ENCODE data around the gene FMN1.
A peak's percentile ranks its signal among the peaks of the same experiment; 100 is the strongest.

The FMN1 gene

DNA sequence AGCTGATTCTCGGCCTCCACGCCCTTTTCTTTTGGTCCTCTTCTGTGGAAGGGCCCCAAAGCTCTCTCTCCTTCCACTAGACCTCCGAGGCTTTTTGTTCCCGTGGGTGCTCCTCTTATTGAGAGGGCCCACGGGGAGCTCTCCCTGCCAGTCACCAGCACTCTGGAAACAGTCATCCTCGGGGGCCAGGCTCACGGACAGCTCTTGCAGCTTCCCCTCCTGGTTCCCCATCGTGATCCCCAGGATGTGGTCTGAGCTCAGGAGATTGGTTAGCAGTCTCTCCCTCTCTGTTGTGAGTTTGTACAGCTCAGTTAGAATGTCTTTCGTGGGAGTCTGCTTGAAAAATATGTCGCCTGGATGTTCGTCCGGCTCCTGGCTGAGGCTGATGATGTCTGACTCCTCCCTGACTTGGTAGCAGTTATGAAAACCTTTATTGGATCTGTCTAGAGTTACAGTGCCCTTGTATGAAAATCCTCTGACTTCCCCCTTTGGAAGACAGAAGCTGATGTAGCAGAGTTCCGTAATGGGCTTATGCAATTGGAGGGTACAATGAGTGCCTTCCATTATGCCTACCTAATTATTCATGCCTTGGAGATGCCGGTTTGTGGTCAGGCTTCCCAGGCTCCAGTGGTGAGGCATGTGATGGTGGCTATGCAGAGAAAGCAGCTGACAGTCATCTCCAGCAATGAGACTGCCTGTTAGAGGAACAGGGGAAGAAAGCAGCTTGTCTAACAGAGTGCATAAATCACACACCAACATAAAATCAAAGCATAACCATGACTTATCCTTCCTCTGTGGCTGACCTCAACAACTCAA lies 40.0 kb downstream of the FMN1 start:
- DNase-seq, result no peak

DNA sequence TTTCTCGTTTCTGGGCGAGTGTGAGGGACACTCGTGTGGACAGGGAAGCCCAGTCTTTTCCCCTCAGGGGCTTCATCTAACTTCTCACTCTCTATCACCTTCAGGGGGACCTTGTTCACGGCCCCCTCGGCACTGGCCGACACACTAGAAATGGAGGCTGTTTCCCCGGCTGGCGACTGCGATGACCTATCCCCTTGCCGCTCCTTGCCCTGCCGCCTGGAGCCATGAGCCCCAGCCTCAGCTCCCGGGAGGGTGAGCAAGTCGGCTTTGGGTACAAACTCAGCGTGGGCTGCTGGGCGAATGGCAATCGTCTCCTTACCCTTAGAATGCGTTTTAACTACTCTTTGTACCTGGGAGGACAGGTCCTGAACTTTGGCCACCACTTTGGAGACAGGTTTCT lies 41.0 kb downstream of the FMN1 start:
- DNase-seq, result no peak

DNA sequence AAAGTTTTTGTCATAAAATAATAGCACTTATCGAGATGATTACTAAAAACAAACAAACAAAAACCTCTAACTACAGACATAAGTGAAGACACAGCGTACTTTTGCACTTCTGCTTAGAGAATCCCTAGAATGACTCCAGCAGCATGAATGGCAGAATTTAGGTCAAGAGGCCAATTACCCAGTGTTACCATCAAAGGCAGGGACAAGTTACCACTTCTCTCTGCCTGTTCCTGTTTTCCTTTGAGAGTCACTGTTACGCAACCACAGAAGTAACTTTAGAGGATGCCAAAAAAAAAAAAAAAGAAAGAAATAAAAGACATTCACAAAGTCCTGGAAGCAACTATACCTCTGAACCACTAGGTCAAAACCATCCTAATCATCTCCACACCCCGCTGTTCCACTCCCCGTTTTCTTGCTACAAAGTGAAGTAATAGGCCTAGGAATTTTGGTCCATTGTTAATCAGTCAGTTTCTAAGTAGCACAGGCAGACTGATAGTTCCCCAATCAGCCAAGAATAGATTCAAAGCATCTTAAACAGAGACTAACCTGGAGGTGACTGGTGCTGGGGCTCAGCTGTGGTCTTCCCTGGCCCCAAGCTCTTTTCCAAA lies 41.9 kb downstream of the FMN1 start:
- DNase-seq, result no peak

DNA sequence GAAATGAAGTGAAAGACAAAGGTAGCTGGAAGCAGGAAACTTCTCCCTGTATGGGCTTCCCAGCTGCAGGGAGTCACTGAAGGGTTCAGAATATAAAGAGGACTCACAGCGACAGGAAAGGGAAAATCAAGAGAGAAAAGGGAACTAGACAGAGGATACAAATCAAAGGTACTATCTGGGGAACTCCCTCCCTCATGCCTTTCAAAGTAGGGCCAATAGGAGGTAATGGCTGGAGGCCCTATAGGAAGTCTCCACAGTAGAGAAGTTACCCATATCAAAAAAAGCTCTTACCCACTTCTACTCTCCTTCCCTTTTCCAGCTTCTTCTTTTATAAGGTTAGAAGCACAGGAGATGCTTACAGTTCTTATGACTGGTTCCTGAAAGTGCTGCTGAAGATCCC lies 43.5 kb downstream of the FMN1 start:
- DNase-seq, result no peak

DNA sequence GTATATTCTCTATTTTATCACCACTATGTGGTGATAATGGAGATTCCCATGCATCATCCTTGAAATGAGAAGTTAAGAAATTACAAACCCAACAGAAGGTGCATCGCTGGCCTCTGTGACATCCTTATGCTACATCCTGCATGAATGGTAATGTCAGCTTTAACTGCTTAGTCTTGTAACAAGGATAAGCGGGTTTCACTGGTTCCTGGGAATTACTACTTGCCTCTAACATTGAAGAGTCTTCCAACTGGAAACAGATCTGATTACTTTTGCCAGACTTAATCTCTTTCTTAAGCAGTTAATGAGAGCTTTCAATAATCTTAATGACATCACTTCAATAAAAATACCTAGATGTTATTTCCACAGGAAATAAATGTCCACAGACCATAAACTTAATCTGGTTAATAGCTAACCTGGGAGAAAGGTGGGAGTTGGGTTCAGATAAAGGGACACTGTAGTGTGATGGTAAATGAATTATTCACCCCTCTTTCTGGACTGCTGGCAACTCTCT lies 44.0 kb downstream of the FMN1 start:
- no peak for DNase-seq

DNA sequence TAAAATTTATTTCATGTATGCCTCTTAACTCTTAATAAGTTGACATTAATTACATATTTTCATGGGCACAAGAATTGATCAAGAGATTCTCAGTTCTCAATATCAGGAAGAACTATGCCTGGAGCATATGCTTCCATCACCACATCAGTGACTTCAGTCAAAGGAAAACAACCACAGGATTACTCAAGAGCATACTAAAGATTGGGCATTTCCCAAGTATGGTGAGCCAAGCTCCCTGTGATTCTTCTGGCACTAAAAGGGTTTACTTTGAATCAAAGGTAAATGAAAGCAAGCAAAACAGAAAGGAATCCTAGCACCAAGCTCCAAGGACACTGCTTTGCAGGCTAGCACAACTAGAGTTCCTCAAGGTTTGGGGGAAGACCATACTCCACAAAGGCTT lies 44.6 kb downstream of the FMN1 start:
- no peak for DNase-seq

DNA sequence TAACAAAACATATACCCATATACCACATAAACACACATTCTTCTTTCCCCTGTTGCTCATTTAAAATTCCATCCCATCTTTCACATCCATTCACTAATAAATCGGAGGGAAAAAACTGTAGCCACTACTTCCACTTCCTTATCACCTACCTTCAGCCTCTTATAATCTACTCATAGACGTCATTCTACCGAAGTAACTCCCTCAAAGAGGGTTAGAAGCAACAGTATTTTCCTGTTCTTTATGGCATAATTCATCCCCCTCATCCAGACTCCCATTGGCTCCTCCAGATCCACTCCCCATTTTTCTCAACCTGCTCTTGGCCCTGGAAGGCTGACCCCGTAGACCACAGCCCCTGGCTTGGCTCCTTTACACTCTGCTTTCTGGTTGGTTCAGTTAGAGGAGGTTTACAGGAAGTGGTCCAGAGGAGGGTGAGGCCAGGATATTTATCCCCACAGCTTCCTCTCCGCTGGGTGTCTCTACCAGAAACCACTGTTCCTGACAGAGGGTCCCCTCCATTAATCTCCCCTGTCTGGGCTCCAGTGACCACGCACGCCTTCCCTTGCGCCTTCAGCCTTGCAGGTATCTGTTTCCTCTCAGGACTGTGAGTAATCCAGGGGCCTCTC lies 46.3 kb downstream of the FMN1 start:
- DNase-seq, result no peak

DNA sequence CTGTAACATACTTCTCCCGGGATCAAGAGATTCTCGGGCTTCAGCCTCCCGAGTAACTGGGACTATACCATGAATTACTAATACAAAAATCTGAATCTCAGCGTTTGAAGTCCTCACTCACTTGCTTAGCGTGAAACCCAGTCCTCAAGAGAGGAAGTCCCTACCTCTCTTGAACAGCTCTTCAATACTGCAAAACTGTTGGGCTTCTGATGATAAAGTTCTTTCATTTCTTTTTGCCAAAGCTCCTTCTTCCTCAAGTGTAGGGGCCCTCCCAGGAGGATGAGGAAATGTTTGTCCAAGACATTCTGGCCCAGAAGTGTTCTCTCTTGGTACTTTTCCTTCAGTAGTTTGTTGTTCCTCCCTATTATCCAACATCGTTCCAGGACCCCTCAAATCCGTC lies 48.5 kb downstream of the FMN1 start:
- DNase-seq, result no peak

DNA sequence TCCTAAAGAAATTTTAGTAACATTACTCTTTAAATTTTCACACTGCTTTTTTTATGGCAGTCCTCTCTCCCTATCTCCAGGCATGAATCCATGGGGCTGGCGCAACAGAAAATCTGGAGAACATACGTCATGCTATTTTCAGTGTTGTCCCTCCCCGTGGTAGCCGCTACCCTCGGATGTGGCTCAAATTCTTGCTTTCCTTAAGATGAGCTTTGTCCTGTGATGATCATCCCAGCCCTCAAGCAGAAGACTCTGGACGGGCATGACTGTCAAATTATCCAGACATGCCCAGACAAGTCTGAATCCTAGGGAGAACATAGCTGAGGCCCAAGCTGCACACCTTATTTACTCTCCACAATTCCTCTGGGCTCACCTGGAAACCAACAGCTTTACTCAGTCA lies 49.1 kb downstream of the FMN1 start:
- no peak for DNase-seq

DNA sequence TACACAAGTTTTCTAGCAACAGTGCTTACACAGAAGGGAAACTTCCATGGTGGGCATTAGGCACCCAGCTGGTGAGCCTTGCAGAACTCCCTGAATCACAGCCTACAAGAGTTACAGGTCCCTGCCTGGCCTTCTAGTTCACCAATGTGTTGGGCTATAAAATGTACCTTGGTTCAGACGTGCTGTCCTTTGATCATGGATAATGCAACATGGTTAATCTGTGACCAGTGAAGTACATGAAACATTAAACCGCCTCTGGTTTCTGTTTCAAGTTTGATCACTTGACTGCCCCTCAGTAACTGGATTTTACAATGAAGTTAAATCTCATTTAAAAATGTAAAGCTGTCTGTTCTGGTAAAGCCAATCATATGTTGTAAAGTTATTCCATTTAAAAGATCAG lies 51.8 kb downstream of the FMN1 start:
- no peak for DNase-seq

DNA sequence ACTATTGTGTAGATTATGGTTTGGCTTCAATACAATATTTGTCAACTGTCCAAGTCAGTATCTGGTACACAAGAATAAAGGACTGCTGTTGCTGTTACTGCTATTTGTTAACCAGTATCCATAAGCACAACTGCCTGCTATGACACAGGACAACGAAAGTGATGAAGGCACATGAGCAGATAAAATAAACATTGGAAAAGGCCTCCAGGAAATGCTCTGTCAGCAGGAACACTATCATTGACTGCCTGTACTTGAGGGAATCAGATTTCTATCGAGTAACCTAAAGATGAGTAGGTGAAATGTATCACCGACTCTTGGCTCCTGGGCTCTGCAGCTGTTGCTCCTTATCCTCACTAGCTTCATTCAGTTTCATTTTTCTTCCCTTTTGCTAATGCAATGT lies 56.5 kb downstream of the FMN1 start:
- DNase-seq, result peak; percentile 37

DNA sequence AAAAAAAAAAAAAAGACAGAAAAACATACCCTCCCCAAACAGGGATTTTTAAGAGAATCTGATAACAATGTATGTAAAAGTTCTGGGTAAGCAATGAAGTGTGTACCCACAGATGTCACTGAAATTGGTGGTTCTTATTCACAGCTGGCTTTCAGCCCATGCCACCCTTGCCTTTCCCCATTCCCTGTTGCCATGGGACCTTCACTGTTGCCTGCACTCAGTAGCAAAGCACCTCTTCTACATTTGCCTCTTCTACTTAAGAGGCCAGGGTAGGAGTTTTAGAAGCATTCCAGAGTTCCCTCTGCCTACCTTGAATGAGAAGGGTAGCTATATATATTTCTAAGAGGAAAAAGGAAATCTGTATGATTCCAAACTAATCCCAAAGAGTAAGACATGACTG lies 57.4 kb downstream of the FMN1 start:
- no peak for DNase-seq

DNA sequence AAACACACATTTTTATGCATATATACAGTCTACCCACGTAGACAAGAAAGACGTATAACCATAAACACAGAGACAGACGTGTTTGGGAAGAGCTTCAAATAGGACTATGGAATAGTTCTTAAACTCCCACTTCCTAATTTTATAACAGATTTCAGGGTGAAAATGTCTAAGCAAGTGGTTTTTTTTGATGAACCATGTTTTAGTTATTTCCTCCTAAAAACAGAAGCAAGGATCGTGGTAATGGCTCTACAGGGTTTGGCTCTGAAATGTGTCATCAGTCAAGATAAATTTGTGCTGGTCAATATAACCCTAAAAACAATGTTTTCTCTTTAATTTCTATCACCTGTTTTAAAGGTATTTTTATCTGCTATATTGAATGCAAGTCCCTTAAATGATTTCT lies 58.2 kb downstream of the FMN1 start:
- DNase-seq, result no peak

DNA sequence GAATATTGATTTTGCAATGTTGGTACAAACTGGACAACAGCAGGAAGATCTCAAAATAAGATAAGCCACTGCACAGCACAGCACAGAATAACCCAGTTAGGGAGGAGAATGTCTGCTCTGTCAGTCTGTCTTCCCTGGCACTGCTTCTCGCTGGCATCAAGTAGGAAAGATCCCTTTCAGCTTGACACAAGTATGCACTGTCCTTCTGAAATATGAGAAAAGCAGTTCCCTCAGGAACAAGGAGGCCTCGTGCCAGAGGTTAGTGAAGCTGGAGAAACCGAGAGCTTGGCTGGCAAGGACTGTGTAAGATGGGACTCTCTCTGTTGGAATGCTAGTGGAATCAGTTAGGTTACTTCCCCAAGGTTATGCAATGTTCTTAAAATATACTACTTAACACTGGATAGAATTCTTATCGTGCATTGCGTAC lies 59.1 kb downstream of the FMN1 start:
- no peak for DNase-seq

DNA sequence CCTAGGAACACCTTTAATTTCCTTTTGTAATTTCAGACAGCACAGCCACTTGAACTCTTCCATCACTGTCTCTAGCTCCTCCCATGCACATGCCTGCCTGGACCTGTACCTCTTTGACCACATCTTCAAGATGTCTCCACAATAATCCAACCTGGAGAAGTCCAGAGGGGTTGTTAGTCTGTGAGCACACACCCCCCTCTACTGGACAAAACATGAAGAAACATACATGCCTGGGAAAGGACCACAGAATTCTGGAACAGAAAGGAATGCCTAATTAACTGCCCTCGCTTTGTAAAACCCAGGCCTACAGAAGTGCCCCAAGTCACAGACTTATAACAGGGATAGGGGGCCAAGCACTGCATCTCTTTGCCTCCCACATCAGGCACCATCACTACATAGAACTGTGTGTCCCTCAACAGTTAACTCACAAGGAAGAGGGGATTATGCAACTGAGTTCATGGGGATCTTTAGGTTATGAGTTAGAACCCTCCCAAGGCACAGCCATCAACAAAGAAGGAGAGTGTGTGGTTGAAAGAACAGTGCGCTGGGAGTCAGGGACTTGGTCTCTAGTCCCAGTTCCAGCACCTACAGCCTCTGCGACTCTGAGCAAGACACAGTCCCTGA lies 61.7 kb downstream of the FMN1 start:
- DNase-seq, result peak; percentile 33

DNA sequence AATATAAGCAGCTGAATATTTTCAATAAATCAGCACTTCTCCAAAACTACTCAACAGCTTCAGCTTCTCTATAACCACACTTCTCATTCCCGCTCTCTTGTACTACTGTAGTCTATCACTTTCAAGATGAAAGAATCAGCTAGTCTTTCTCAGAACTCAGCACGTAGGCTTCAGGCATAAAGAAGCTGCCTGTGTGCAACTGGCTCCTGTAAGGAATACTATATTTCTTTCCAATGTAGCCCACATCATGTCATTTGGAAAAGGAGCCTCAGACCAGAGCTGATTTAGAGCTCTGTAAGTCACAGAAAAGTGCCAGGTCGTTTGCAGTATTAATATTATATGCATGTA lies 62.3 kb downstream of the FMN1 start:
- DNase-seq, result no peak

DNA sequence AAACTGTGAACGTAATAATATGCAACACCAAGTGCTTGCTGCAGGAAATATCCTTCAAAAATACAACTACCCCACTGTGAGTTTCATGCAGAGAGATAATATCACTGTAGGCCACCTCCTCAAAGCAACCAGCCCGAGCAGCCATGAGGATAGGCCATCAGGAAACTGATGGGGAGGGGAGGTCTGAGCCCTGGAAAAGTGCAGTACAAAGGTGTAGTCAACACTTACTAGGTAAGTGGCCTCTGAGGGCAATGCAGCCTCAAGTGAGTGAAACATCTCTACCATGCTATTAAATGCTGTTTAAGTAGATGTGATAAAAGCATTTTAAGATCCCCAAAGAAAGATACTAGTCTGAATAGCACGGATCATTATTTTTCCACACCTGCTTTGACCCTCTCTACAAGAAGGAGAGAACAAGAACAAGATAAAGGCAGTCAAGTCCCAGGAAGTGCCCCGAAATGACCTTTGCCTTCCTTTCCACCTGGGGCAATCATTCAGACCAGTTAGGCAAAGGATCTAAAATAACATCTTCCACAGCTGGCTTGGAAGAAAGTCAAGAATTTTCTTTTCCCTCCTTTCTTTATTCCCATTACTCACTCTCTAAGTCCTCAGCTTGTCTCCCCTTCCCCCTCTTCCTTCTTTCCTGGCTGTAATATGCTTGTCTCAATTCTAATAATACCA lies 62.8 kb downstream of the FMN1 start:
- no peak for DNase-seq

DNA sequence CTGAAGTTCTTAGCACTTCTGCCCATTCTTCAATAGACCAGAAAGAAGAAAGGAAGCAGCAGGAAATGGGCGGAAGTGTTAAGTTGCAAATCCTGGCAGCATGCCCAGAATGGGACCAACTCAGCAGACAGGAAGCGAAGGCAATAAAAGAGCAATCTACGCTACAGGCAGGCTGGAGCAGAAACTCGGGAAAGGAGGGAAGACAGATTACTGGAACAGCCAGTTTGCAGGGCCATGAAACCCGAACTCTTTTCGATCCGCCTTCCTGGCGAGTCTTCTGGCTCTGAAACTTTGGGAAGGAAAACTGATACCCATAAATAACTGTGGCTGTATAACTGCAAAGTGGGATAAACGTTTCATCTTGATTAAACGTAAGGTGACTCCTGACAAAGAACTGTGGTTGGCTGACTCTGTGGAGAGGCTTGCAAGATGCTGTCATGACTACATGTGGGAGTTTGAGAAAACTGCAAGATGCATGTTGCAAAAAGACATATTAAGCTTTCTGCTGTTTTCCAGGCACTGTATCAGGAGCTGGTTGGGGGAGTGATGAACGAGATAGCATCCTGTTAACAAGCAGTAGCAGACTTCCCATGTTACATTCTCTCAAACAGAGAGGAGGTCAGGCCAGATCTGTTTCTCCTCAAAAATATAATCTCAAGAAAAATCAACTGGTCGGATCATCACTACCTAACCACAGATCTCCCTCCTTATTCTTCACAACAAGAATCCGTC lies 67.8 kb downstream of the FMN1 start:
- peak; percentile 94 for DNase-seq

DNA sequence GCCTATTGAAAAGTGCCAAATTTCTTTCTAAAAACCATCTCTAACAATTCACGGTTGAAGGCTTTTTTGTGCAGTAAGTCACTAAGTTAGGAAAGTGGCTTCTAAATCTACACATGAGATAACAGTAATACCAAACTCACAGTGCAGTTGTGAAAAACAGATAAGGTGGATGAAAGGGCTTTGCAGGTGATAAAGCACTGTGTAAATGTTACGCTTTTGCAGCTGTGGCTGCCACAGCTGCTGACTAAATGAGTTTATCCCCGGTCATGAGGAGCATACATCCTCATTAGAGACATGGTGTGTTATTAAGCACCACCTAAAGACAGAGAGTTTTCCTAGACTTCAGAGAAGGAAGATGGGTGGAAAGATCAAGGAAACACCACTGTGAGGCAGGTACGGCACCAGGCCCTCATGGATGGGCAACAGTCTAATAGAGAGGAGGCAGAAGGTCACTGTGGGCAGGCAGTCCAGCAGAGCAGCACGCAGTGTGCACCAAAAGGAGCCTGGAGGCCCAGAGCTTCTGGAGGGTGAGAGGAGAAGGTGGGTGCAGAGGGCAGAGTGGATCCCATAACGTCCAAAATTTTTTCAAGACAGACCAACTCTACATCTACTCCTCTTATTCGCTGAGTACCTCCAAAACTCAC lies 68.5 kb downstream of the FMN1 start:
- DNase-seq, result no peak

DNA sequence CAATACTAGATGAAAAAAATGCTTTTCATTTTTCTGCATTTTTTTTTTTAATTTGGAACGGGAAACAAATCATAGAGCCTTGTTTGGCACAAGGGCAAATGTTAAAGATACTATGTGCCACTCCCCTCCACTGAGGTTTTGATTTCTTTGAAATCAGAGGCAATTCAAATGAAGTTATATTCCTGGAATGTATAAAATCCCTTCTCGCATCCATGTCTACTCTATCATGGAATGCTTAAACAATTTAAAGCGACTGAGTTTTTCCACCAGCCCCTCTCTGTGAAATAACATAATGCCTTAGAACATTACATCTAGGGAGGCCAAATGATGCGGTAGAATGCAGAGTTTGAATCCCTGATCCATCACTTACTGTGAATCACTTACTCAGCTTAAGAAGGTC lies 69.7 kb downstream of the FMN1 start:
- DNase-seq, result no peak

DNA sequence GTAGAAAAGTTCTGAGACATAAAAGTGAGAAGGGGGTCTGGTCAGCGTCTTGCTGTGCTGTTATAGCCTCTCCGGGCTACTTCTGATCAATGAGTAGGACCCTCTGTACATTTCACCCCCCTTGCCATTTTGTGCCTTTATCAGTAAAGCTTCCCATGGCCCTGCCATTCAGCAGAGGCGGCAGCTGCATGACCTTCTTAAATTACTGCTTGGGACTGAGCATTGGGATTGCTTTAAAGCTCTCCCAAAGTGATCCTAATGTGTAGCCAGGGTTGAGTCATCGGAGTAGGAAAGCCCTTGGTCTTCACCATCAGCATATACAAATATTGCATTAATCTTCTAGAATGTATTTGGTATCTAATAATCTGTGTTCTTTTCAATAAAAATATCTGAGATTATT lies 70.2 kb downstream of the FMN1 start:
- DNase-seq, result no peak

DNA sequence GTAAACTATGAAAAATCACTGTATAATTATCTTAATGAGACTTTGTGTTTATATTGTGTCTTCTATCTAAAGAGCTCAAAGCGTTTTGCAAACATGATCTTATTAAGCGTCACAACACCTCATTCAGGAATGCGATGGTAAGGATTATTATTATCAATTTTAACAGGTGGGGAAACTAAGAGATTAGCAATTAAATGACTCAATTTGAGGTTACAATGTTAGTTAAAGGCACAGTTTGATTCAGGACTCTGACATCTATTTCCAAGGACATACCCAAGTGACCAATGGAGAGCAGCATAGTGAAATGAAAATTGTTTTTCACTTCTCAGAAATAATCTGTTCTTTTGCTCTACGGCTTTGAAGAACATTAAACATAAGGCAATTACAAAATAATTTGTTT lies 74.6 kb downstream of the FMN1 start:
- DNase-seq, result no peak
